ENCODE data around the gene PDF. TPM values are rescaled to one million over a fixed set of nuclear protein-coding genes. Genes with fewer than 3 reads are reported as not detected.
A peak's percentile ranks its signal among the peaks of the same experiment; 100 is the strongest.

Gene PDF
- total and polyA plus RNA-seq, 4 donors: 16.8 to 31.3 (median 23.1) TPM

DNA sequence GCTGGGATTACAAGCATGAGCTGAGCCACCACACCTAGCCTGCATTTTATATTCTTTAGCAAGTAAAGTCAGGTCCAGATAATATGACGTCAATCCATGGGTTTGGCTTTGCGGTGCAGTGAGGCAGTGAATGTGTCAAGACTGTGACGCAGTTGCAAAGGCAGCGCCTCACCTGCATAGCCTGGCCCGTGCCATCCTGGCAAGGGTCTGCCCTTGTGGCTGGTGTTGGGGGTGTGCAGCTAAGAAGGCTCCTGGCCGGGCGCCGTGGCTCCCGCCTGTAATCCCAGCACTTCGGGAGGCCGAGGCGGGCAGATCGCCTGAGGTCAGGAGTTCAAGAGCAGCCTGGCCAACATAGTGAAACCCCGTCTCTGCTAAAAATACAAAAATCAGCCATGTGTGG lies 7.0 kb downstream of the PDF start:
- TF ChIP-seq, protein P1, sequence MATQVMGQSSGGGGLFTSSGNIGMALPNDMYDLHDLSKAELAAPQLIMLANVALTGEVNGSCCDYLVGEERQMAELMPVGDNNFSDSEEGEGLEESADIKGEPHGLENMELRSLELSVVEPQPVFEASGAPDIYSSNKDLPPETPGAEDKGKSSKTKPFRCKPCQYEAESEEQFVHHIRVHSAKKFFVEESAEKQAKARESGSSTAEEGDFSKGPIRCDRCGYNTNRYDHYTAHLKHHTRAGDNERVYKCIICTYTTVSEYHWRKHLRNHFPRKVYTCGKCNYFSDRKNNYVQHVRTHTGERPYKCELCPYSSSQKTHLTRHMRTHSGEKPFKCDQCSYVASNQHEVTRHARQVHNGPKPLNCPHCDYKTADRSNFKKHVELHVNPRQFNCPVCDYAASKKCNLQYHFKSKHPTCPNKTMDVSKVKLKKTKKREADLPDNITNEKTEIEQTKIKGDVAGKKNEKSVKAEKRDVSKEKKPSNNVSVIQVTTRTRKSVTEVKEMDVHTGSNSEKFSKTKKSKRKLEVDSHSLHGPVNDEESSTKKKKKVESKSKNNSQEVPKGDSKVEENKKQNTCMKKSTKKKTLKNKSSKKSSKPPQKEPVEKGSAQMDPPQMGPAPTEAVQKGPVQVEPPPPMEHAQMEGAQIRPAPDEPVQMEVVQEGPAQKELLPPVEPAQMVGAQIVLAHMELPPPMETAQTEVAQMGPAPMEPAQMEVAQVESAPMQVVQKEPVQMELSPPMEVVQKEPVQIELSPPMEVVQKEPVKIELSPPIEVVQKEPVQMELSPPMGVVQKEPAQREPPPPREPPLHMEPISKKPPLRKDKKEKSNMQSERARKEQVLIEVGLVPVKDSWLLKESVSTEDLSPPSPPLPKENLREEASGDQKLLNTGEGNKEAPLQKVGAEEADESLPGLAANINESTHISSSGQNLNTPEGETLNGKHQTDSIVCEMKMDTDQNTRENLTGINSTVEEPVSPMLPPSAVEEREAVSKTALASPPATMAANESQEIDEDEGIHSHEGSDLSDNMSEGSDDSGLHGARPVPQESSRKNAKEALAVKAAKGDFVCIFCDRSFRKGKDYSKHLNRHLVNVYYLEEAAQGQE (IDR thresholded peaks at IDR 0.05): no peak
- TF ChIP-seq, protein P2, sequence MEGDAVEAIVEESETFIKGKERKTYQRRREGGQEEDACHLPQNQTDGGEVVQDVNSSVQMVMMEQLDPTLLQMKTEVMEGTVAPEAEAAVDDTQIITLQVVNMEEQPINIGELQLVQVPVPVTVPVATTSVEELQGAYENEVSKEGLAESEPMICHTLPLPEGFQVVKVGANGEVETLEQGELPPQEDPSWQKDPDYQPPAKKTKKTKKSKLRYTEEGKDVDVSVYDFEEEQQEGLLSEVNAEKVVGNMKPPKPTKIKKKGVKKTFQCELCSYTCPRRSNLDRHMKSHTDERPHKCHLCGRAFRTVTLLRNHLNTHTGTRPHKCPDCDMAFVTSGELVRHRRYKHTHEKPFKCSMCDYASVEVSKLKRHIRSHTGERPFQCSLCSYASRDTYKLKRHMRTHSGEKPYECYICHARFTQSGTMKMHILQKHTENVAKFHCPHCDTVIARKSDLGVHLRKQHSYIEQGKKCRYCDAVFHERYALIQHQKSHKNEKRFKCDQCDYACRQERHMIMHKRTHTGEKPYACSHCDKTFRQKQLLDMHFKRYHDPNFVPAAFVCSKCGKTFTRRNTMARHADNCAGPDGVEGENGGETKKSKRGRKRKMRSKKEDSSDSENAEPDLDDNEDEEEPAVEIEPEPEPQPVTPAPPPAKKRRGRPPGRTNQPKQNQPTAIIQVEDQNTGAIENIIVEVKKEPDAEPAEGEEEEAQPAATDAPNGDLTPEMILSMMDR (IDR thresholded peaks at IDR 0.05; ENCODE audit: low read depth, low read length, missing input control): no peak
- TF ChIP-seq TAF1 (conservative IDR thresholded peaks at IDR 0.05) (no peak), JUND (IDR thresholded peaks at IDR 0.05) (no peak), SP1 (IDR thresholded peaks at IDR 0.05) (no peak), HNF4A (conservative IDR thresholded peaks at IDR 0.05) (no peak), FOXA2 (IDR thresholded peaks at IDR 0.05) (no peak), GABPA (IDR thresholded peaks at IDR 0.05 in 1 of 2, conservative IDR thresholded peaks at IDR 0.05 in 1 of 2) (no peak), EGR1 (IDR thresholded peaks at IDR 0.05; ENCODE audit: low read depth in 2 of 2) (no peak)
- TF ChIP-seq, protein P3, sequence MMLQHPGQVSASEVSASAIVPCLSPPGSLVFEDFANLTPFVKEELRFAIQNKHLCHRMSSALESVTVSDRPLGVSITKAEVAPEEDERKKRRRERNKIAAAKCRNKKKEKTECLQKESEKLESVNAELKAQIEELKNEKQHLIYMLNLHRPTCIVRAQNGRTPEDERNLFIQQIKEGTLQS (IDR thresholded peaks at IDR 0.05): no peak
- TF ChIP-seq, protein P4, sequence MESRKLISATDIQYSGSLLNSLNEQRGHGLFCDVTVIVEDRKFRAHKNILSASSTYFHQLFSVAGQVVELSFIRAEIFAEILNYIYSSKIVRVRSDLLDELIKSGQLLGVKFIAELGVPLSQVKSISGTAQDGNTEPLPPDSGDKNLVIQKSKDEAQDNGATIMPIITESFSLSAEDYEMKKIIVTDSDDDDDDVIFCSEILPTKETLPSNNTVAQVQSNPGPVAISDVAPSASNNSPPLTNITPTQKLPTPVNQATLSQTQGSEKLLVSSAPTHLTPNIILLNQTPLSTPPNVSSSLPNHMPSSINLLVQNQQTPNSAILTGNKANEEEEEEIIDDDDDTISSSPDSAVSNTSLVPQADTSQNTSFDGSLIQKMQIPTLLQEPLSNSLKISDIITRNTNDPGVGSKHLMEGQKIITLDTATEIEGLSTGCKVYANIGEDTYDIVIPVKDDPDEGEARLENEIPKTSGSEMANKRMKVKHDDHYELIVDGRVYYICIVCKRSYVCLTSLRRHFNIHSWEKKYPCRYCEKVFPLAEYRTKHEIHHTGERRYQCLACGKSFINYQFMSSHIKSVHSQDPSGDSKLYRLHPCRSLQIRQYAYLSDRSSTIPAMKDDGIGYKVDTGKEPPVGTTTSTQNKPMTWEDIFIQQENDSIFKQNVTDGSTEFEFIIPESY (IDR thresholded peaks at IDR 0.05): no peak
- TF ChIP-seq, protein P5, sequence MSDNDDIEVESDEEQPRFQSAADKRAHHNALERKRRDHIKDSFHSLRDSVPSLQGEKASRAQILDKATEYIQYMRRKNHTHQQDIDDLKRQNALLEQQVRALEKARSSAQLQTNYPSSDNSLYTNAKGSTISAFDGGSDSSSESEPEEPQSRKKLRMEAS (IDR thresholded peaks at IDR 0.05): no peak
- no peaks in the 10 kb centered on the region for H3K9me3 ChIP-seq (ENCODE audit: control insufficient read depth in 4 of 4, low read length in 3 of 4)
- H3K4me1 ChIP-seq (ENCODE audit: control insufficient read depth in 4 of 4, insufficient read depth in 4 of 4, low read length in 3 of 4): peaks cover 15 to 65% (median 51%) of the 10 kb centered on the region in 4 donors
- 59% methylated on average over 14 of the region's 14 CpGs for WGBS
- DNase-seq (ENCODE audit: low spot score): no peak
- no peaks in the 10 kb centered on the region for H3K27me3 ChIP-seq (ENCODE audit: control insufficient read depth in 4 of 4, insufficient read depth in 4 of 4, low read length in 3 of 4)
- peak overlapping the region in 1 of 2 donors; percentile 87 for H3K27ac ChIP-seq (ENCODE audit: low read depth in 1 of 2, low read length in 2 of 2)
- H3K9ac ChIP-seq (ENCODE audit: low read depth in 1 of 2, low read length in 2 of 2): no peak overlapping the region
- H3K4me3 ChIP-seq (ENCODE audit: low read depth in 1 of 3, low read length in 3 of 3): no peak overlapping the region
- H3K36me3 ChIP-seq (ENCODE audit: control insufficient read depth in 4 of 4, insufficient read depth in 3 of 4, low read depth in 1 of 4, low read length in 3 of 4): peaks cover 24 to 56% (median 36%) of the 10 kb centered on the region in 4 donors

DNA sequence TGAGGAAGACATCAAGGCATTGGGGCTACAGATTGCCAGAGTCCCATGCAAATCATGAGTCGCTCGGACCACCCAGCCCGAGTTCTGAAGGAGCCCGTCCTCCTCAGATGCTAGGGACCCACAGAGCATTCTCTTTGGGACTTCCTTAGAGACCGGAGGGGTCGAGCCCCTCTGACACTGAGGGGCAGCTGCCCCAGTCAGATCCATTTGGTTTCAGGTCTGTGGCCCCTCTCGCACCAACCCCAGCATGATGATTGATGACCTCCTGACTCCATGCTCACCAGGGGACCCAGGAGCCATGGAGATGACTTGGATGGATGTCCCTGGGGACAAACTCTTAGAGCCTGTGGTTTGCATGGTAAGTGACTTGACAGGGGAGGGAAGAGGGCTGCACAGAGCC lies 8.0 kb downstream of the PDF start:
- DNase-seq (ENCODE audit: low spot score): no peak
- WGBS: 95% methylated on average over 7 of the region's 7 CpGs
- H3K9me3 ChIP-seq (ENCODE audit: control insufficient read depth in 4 of 4, low read length in 3 of 4): no peaks in the 10 kb centered on the region

More for the DNA sequence above, 8.0 kb downstream of the PDF start:
- Histone ChIP-seq H3K27me3 (ENCODE audit: control insufficient read depth in 4 of 4, insufficient read depth in 4 of 4, low read length in 3 of 4) (no peaks in the 10 kb centered on the region), H3K4me1 (ENCODE audit: control insufficient read depth in 4 of 4, insufficient read depth in 4 of 4, low read length in 3 of 4) (peaks cover 11 to 64% (median 50%) of the 10 kb centered on the region in 4 donors), H3K36me3 (ENCODE audit: control insufficient read depth in 4 of 4, insufficient read depth in 3 of 4, low read depth in 1 of 4, low read length in 3 of 4) (peaks cover 25 to 58% (median 36%) of the 10 kb centered on the region in 4 donors), H3K27ac (ENCODE audit: low read depth in 1 of 2, low read length in 2 of 2) (no peak overlapping the region), H3K4me3 (ENCODE audit: low read depth in 1 of 3, low read length in 3 of 3) (no peak overlapping the region), H3K9ac (ENCODE audit: low read depth in 1 of 2, low read length in 2 of 2) (no peak overlapping the region)
- TF ChIP-seq HNF4A (conservative IDR thresholded peaks at IDR 0.05): no peak
- TF ChIP-seq FOXA1 (IDR thresholded peaks at IDR 0.05): no peak
- TF ChIP-seq YY1 (IDR thresholded peaks at IDR 0.05): no peak
- TF ChIP-seq NR2F2 (IDR thresholded peaks at IDR 0.05): no peak
- no peak for TF ChIP-seq HNF4G (IDR thresholded peaks at IDR 0.05)
- no peak for TF ChIP-seq GABPA (IDR thresholded peaks at IDR 0.05 in 1 of 2, conservative IDR thresholded peaks at IDR 0.05 in 1 of 2)
- TF ChIP-seq, protein P4 (IDR thresholded peaks at IDR 0.05): no peak
- TF ChIP-seq JUND (IDR thresholded peaks at IDR 0.05): no peak
- TF ChIP-seq SP1 (IDR thresholded peaks at IDR 0.05): no peak
- TF ChIP-seq, protein P2 (IDR thresholded peaks at IDR 0.05; ENCODE audit: low read depth, low read length, missing input control): no peak
- no peak for TF ChIP-seq FOXA2 (IDR thresholded peaks at IDR 0.05)
- no peak for TF ChIP-seq RXRA (IDR thresholded peaks at IDR 0.05)
- TF ChIP-seq RAD21 (IDR thresholded peaks at IDR 0.05): no peak
- TF ChIP-seq, protein P5 (IDR thresholded peaks at IDR 0.05): no peak

Data from liver (tissue), 9 donors.